HG03469 (cell line): ENCODE data around the gene STAC3.

Experiments used
- ATAC-seq: cut with Tn5 transposase; IDR thresholded peaks from one replicate; pipeline ENCODE4 v1.9.1; 2021; ENCODE audit warnings: mild to moderate bottlenecking, moderate library complexity, moderate number of reproducible peaks; ENCODE audit not compliant: unreplicated experiment

Gene STAC3

DNA sequence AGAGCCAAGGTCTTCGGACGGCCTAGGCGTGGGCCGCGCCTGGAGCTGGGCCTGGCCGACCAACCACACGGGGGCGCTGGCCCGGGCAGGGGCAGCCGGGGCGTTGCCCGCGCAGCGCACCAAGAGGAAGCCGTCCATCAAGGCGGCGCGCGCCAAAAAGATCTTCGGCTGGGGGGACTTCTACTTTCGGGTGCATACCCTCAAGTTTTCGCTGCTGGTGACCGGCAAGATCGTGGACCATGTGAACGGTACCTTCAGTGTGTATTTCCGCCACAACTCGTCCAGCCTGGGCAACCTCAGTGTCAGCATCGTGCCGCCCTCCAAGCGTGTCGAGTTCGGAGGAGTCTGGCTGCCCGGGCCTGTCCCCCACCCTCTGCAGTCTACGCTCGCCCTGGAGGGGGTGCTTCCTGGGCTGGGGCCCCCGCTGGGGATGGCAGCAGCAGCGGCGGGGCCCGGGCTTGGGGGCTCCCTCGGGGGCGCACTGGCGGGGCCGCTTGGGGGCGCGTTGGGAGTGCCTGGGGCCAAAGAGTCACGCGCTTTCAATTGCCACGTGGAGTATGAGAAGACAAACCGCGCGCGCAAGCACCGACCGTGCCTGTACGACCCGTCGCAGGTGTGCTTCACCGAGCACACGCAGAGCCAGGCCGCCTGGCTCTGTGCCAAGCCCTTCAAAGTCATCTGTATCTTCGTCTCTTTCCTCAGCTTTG lies 25.9 kb downstream of the STAC3 start:
- no peak for ATAC-seq

- ATAC-seq, result no peak
Observed at GRCh38 chr12:57224278-57224972, 26.6 kb downstream of the STAC3 start.

DNA sequence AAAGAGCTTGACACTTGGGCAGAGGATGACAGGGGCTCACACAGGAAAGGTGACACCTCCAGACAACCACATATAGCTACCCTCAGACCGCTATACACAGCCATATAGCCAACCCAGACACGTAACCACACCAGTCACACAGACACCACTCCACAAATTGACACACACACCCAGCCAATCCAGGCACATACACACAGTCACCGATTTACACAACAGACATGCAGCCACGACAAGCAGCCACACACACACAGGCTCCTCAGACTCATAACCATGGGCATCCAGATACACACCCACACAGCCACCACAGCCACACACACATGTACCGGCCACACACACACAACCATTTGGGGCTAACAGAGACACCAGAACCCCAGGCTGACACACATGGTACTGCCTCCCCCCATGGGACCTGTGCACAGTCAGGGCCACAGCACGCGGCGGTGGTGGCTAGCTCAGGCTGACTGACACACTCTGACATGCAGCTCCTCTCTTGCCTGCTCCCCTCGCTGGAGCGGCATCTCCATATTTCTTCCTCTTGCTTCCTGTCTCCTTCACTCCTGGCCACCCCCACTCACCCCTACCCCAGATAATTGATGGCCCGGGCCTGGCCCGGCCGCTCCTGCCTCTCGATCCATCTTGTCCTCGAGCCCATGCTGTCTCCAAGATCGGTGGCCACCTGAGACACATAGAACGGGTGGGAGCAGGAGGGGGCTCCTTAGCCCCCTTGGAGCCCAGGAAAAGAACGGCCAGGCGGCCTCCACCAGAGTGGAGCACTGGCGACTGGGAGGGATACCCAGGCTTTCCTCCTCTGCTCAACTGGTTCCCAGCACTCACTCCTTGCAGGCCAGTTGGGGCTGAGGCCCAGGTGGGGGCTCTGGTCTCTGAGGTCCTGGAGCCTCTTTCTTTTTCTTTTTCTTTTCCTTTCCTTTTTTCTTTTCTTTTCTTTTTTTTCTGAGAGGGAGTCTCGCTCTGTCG lies 27.5 kb downstream of the STAC3 start:
- no peak for ATAC-seq

- ATAC-seq, result no peak
Observed at GRCh38 chr12:57222286-57223190, 28.4 kb downstream of the STAC3 start.

DNA sequence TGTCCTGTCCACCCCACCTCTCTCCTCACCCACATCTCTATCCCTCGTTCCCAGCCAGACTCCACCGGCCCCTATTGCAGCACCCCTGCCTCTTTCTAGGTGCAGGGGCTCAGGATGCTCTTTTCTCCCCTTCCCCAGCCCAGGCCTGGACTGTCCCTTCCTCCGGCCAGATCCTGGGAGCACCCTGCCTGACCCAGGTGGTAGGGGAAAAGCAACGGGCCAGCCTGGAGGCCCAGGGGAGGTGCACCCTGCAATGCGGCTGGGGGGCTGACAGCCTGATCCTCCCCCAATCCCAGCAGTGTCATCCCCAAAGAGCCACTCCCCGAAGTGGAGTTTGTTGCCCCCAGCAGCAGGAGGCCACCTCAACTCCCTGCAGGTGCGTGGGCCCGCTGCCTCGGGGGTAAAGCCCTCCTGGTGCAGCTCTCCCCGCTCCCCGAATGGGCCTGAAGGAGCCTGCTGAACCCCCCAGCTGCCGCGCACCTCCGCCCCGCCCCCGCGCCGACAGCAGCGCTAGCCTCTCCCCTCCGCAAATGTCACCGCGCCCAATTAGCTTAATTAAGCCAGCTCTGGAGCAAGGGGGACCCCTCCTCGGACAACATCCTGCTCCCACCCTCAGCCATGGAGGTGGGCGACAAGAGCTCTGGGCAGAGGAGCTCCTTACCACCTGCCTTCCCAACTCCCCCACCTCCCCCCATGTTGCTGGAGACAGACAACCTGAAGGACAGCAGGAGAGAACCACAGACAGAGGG lies 29.6 kb downstream of the STAC3 start:
- no peak for ATAC-seq

- ATAC-seq, result no peak
Observed at GRCh38 chr12:57220770-57221168, 30.2 kb downstream of the STAC3 start.

- no peak for ATAC-seq
Observed at GRCh38 chr12:57219993-57220754, 30.8 kb downstream of the STAC3 start.

GRCh38 chr12:57219205-57219992 lies 31.6 kb downstream of the STAC3 start:
- ATAC-seq, result no peak

GRCh38 chr12:57218030-57218853 lies 32.7 kb downstream of the STAC3 start:
- no peak for ATAC-seq

- ATAC-seq, result no peak
Observed at GRCh38 chr12:57216921-57217879, 33.8 kb downstream of the STAC3 start.

- no peak for ATAC-seq
Observed at GRCh38 chr12:57216014-57216911, 34.7 kb downstream of the STAC3 start, which contains the start of gene NXPH4. NXPH4 (plus strand) TSS chr12:57216794; CDS start chr12:57216970, 176 bp downstream.

GRCh38 chr12:57215668-57216013 lies 35.3 kb downstream of the STAC3 start:
- ATAC-seq, result no peak

- ATAC-seq, result no peak
Observed at GRCh38 chr12:57215065-57215464, 35.9 kb downstream of the STAC3 start.

DNA sequence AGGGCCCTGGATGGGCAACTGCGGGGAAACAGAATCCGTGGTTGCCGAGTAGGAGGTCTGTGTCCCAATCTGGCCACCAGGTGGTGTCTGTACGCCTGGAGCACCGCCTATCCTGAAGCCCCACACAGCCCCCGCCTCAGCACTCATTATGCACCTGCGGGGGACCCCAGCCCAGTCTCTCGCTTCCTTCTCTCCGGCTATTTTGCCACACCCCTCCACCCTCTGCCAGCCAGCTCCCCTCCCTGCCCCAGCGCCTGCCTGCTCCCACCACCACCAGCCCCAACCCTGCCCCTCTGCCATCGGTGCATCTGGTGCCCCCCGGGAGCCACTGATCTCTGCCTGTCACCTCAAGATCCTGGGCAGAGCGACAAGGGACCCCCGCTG lies 36.6 kb downstream of the STAC3 start:
- no peak for ATAC-seq

- no peak for ATAC-seq
Observed at GRCh38 chr12:57213763-57214397, 37.1 kb downstream of the STAC3 start.
